SK-N-SH (cell line): ENCODE data around the gene DGKD. TPM values are rescaled to one million over a fixed set of nuclear protein-coding genes. Genes with fewer than 3 reads are reported as not detected.

ENCODE experiments used
- CTCF ChIA-PET: fragments of 300-600, 350-600 bp; formaldehyde crosslinking; extraction: SDS; loops from one replicate; lab custom pipeline; 2021; lab: Yijun Ruan, JAX
- POLR2A ChIA-PET: fragments of 350-600 bp; sonication (Branson Sonifier 250); formaldehyde crosslinking; extraction: SDS; loops from one replicate; lab custom pipeline; 2020; ENCODE audit warnings: antibody characterized with exemption, inconsistent platforms; lab: Yijun Ruan, JAX
- DNase-seq: peaks from one replicate; pipeline ENCODE4 v3.0.0; 2012
- H2AFZ ChIP-seq: fragments of 200-600 bp; sonication (generic); 2 replicates; pipeline ENCODE4 v1.8.1; 2016; ENCODE audit warnings: antibody characterized with exemption, mild to moderate bottlenecking, low read depth
- H3F3A ChIP-seq: fragments of 200-600 bp; sonication (generic); replicated peaks from 2 replicates; pipeline ENCODE3; 2016; ENCODE audit warnings: antibody characterized with exemption, mild to moderate bottlenecking; ENCODE audit not compliant: insufficient read depth
- H3K27ac ChIP-seq, 2 experiments: fragments of 200-500 bp in 1 of 2; fragments of 200-600 bp in 1 of 2; sonication (Bioruptor generic) in 1 of 2; sonication (generic), shearing (Covaris generic) in 1 of 2; 2 replicates each; pipeline versions ENCODE4 v1.5.1 to v1.6.1; 2014 to 2016; ENCODE audit warnings: low read depth in 2 of 2, inconsistent platforms in 1 of 2, low read length in 1 of 2, mild to moderate bottlenecking in 1 of 2, mixed read lengths in 1 of 2
- H3K27me3 ChIP-seq: fragments of 200-600 bp; sonication (generic), shearing (Covaris generic); 2 replicates; pipeline ENCODE4 v1.6.1; 2016; ENCODE audit warnings: mixed run types; ENCODE audit not compliant: insufficient read depth
- H3K36me3 ChIP-seq, 2 experiments: fragments of 200-500 bp in 1 of 2; fragments of 200-600 bp in 1 of 2; sonication (Bioruptor generic) in 1 of 2; sonication (generic) in 1 of 2; replicated peaks in 1 of 2; 2 replicates each; pipeline versions ENCODE3 to v1.5.1; 2014 to 2016; ENCODE audit warnings: low read length in 1 of 2, mild to moderate bottlenecking in 1 of 2; ENCODE audit not compliant: insufficient read depth in 2 of 2, control insufficient read depth in 1 of 2
- H3K4me1 ChIP-seq, 2 experiments: fragments of 200-500 bp in 1 of 2; fragments of 200-600 bp in 1 of 2; sonication (Bioruptor generic) in 1 of 2; sonication (generic), shearing (Covaris generic) in 1 of 2; 2 replicates each; pipeline versions ENCODE4 v1.5.1 to v1.6.1; 2014 to 2016; ENCODE audit warnings: low read depth in 1 of 2, low read length in 1 of 2, mixed run types in 1 of 2; ENCODE audit not compliant: insufficient read depth in 2 of 2, control insufficient read depth in 1 of 2
- H3K4me2 ChIP-seq: fragments of 200-600 bp; sonication (generic), shearing (Covaris generic); 2 replicates; pipeline ENCODE4 v1.6.1; 2017; ENCODE audit warnings: mixed run types
- H3K4me3 ChIP-seq, 2 experiments: fragments of 200-500 bp in 1 of 2; fragments of 200-600 bp in 1 of 2; sonication (Bioruptor generic) in 1 of 2; sonication (generic), shearing (Covaris generic) in 1 of 2; 2 replicates each; pipeline versions ENCODE4 v1.5.1 to v1.8.1; 2014 to 2016; ENCODE audit warnings: low read depth in 2 of 2, inconsistent platforms in 1 of 2, low read length in 1 of 2, mild to moderate bottlenecking in 1 of 2, mixed read lengths in 1 of 2, moderate library complexity in 1 of 2
- H3K79me2 ChIP-seq: fragments of 200-600 bp; sonication (generic); 2 replicates; pipeline ENCODE4 v1.8.1; 2017; ENCODE audit warnings: mild to moderate bottlenecking; ENCODE audit not compliant: insufficient read depth
- H3K9ac ChIP-seq: fragments of 200-600 bp; sonication (generic); 2 replicates; pipeline ENCODE4 v1.6.1; 2017; ENCODE audit warnings: mixed run types
- H3K9me2 ChIP-seq: fragments of 200-600 bp; sonication (generic); 2 replicates; pipeline ENCODE4 v1.6.1; 2017; ENCODE audit warnings: mixed run types
- H3K9me3 ChIP-seq: fragments of 200-600 bp; sonication (generic); 2 replicates; pipeline ENCODE4 v1.6.1; 2017; ENCODE audit warnings: mixed run types, mild to moderate bottlenecking, moderate library complexity
- H4K20me1 ChIP-seq: fragments of 200-600 bp; sonication (generic); 2 replicates; pipeline ENCODE4 v1.6.1; 2017; ENCODE audit warnings: mild to moderate bottlenecking, mixed run types; ENCODE audit not compliant: insufficient read depth
- EZH2phosphoT487 ChIP-seq: fragments of 200-600 bp; sonication (generic); IDR thresholded peaks from 2 replicates; pipeline ENCODE4 v1.6.1; 2017; ENCODE audit warnings: low read depth, mixed run types, mild to moderate bottlenecking, antibody characterized with exemption, moderate library complexity, borderline replicate concordance
- FOSL2 ChIP-seq: IDR thresholded peaks from 2 replicates; pipeline ENCODE4 v1.4.0; 2012; ENCODE audit warnings: low read depth, mild to moderate bottlenecking, moderate library complexity, borderline replicate concordance
- FOXJ3 ChIP-seq: sonication (generic); formaldehyde crosslinking; IDR thresholded peaks from 2 replicates; pipeline ENCODE4 v1.5.1; 2020; ENCODE audit warnings: mild to moderate bottlenecking, missing genetic modification reagents
- GABPA ChIP-seq: IDR thresholded peaks from 2 replicates; pipeline ENCODE4 v1.4.0; 2012; ENCODE audit warnings: low read depth, mild to moderate bottlenecking
- IRF3 ChIP-seq: fragments of 150-350 bp; IDR thresholded peaks from 2 replicates; pipeline ENCODE4 v1.6.1; 2016; ENCODE audit warnings: mild to moderate bottlenecking, low read depth, low read length
- JUND ChIP-seq: IDR thresholded peaks from 2 replicates; pipeline ENCODE4 v1.4.0; 2012
- MAX ChIP-seq: IDR thresholded peaks from 2 replicates; pipeline ENCODE4 v1.4.0; 2012; ENCODE audit warnings: low read depth
- MXI1 ChIP-seq: IDR thresholded peaks from 2 replicates; pipeline ENCODE4 v1.6.1; 2012; ENCODE audit warnings: mild to moderate bottlenecking, low read depth, low read length, improper control_type of control experiment
- NRF1 ChIP-seq: IDR thresholded peaks from 2 replicates; pipeline ENCODE4 v1.6.1; 2012; ENCODE audit warnings: low read depth, mild to moderate bottlenecking, low read length
- PBX3 ChIP-seq: IDR thresholded peaks from 2 replicates; pipeline ENCODE4; 2012
- POLR2AphosphoS5 ChIP-seq: IDR thresholded peaks from 2 replicates; pipeline ENCODE4 v1.6.1; 2012; ENCODE audit warnings: low read depth, low read length
- RCOR1 ChIP-seq: fragments of 150-350 bp; IDR thresholded peaks from 2 replicates; pipeline ENCODE4 v1.6.1; 2017; ENCODE audit warnings: antibody characterized with exemption, low read length
- REST ChIP-seq: IDR thresholded peaks from 2 replicates; pipeline ENCODE4 v1.6.1; 2012; ENCODE audit warnings: mild to moderate bottlenecking, low read depth, low read length, moderate library complexity
- RFX5 ChIP-seq: IDR thresholded peaks from 2 replicates; pipeline ENCODE4 v1.6.1; 2012; ENCODE audit warnings: mild to moderate bottlenecking, improper control_type of control experiment, low read length
- RXRA ChIP-seq: IDR thresholded peaks from 2 replicates; pipeline ENCODE4 v1.4.0; 2012; ENCODE audit warnings: low read depth, mild to moderate bottlenecking, borderline replicate concordance
- TAF1 ChIP-seq: IDR thresholded peaks from 2 replicates; pipeline ENCODE4 v1.6.1; 2012; ENCODE audit warnings: low read depth, mild to moderate bottlenecking, low read length, moderate library complexity, borderline replicate concordance
- USF1 ChIP-seq: IDR thresholded peaks from 2 replicates; pipeline ENCODE4 v1.4.0; 2012; ENCODE audit warnings: low read depth, borderline replicate concordance
- YY1 ChIP-seq: IDR thresholded peaks from 2 replicates; pipeline ENCODE4 v1.4.0; 2012; ENCODE audit warnings: low read depth, mild to moderate bottlenecking
- WGBS: methylation state at CpG from one replicate; pipeline ENCODE4 v1.1.6; 2017; ENCODE audit warnings: low lambda C conversion rate; 5-methylcytosine and 5-hydroxymethylcytosine counted together
- polyA plus RNA-seq, 3 experiments: library from polyadenylated mRNA; depleted of rRNA; stranded (reverse); fragments of >200 nt; gene quantifications; 2 replicates each; pipeline ENCODE4 v1.2.3, GENCODE V29; 2012

Gene DGKD
- polyA plus RNA-seq, 1 of the 3 experiments (the other 2 are of a cell fraction) = 21.7 TPM

GRCh38 chr2:233428438-233428837, 74.1 kb downstream of the DGKD start:
- Histone ChIP-seq H2AFZ (no peak overlapping the region), H4K20me1 (no peaks in the 10 kb centered on the region), H3K4me1 (peaks cover 0 to 34% of the 10 kb centered on the region in 2 experiments; a peak in 3 of 4 replicates), H3K9ac (no peak overlapping the region), H3K36me3 (peaks cover 0 to 3% of the 10 kb centered on the region in 2 experiments), H3K27me3 (no peaks in the 10 kb centered on the region), H3K9me3 (no peaks in the 10 kb centered on the region), H3K79me2 (peaks cover 81% of the 10 kb centered on the region), H3F3A (peaks cover 15% of the 10 kb centered on the region), H3K4me3 (no peak overlapping the region), H3K9me2 (no peaks in the 10 kb centered on the region), H3K4me2 (0 out of 2 replicates have a peak overlapping the region, but pooled peaks have one; percentile 54), H3K27ac (peak overlapping the region in 1 of 2 experiments; percentile 92; a peak in 1 of 4 replicates)
- CTCF ChIA-PET = interaction anchor here (5.1 kb wide), 1 partner anchor 16 kb away, joined by 29 read pairs; no protein-coding TSS in a partner anchor
- DNase-seq = no peak
- no peak for TF ChIP-seq FOSL2
- no peak for TF ChIP-seq RFX5
- no peak for TF ChIP-seq MAX
- no peak for TF ChIP-seq JUND
- TF ChIP-seq MXI1 = no peak
- TF ChIP-seq PBX3 = no peak
- TF ChIP-seq REST = no peak
- TF ChIP-seq RXRA = no peak
- no peak for TF ChIP-seq IRF3
- no peak for TF ChIP-seq RCOR1
- no peak for TF ChIP-seq NRF1
- no peak for TF ChIP-seq GABPA
- TF ChIP-seq FOXJ3 (CRISPR knock-in tag) = no peak
- no peak for TF ChIP-seq USF1
- TF ChIP-seq EZH2phosphoT487 = no peak
- TF ChIP-seq POLR2AphosphoS5 = no peak
- no peak for TF ChIP-seq TAF1
- no peak for TF ChIP-seq YY1
- 99% methylated on average over 5 of the region's 7 CpGs for WGBS
- POLR2A ChIA-PET = no interaction called here
